Activated CD8-positive, alpha-beta memory T cell treated with anti-CD3 and anti-CD28 coated beads for 36 hours (primary cell): ENCODE data around the gene GOLGB1. TPM values are rescaled to one million over a fixed set of nuclear protein-coding genes. Genes with fewer than 3 reads are reported as not detected.
"Not testable (repeated sequence)": the region's sequence is repeated elsewhere in the genome, so short reads cannot be mapped to it uniquely, and the experiment has no call there.

Source experiments
- CTCF ChIA-PET: fragments of 350-600 bp; sonication (Branson Sonifier 250); formaldehyde crosslinking; loops from one replicate; lab custom pipeline; 2021; ENCODE audit warnings: antibody characterized with exemption; lab: Charles Lee
- POLR2A ChIA-PET: fragments of 350-600 bp; sonication (Branson Sonifier 250); formaldehyde crosslinking; loops from one replicate; lab custom pipeline; 2021; ENCODE audit warnings: antibody characterized with exemption; lab: Charles Lee
- total RNA-seq, 2 experiments: library from RNA; stranded (reverse); gene quantifications; one replicate each; pipeline ENCODE4 v1.2.3, GENCODE V29; 2021

The GOLGB1 gene
- total RNA-seq: 10 to 100 TPM; 13.3 to 15.3 TPM

- ChIA-PET POLR2A (no interaction called here), CTCF (no interaction called here)
These were observed at the start of gene GOLGB1 for GRCh38 chr3:121749276-121750086. Gene GOLGB1, minus strand, starts transcription at chr3:121749741. Its CDS starts 18,770 bp downstream, at chr3:121730971.

DNA sequence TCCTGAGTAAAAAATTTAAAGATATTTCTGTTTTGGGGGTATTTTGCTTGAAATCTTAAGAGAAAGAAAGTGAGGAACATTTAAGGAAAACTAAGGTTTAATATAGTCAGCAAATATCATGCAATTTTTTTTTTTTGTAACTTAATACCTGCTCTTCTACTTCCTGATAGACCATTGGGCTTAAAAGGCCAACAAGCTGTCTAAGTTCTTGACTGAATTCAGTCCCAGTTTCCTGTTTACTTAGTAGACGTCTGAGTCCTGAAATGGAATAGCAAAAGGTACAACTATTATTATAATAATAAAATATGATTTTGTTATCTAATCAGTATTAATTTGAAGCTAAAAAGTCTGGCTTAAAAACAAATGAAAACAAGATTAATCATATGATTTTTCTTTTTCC is 47.4 kb upstream of the GOLGB1 start:
- CTCF ChIA-PET: no interaction called here

DNA sequence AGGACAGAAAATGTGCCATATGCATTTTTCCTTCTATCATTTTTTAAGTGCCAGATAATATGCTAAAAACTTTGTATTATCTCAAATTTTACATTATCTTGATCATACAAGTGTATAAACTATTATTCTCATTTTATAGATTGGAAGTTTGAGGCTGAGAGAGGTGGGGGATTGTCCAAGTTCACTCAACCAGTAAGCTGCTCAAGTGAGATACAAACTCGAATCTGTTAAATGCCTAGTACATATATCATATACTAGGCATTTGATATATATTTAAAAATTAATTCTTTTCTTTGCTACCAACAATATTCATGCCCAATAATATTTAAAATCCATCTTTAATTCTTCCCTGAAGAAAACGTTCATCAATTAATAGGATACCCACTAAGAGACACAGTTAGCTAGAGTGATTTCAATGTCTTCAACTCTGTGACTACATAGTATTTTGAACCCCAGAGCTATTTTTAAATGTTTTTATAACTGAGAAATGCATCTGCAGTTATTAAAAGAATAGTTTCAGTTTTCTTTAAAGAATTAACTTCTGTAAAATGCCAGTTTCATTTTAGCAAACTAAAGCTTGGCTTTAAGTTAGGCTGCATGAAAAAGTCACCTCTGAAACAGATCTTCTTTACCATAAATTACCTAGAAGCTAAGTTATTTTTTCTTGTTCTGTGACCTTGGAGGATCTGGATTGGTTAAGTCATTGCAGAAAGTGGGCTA is 44.9 kb upstream of the GOLGB1 start:
- POLR2A ChIA-PET: no interaction called here
- CTCF ChIA-PET: no interaction called here

More for the DNA sequence above, 47.4 kb upstream of the GOLGB1 start:
- POLR2A ChIA-PET: interaction anchor here (0.6 kb wide), 1 partner anchor 305 kb away, joined by 4 read pairs; no protein-coding TSS in a partner anchor

- POLR2A ChIA-PET: no interaction called here
- CTCF ChIA-PET: no interaction called here
These were observed 43.5 kb upstream of the GOLGB1 start for GRCh38 chr3:121793078-121793477.

GRCh38 chr3:121786485-121786884 is 36.9 kb upstream of the GOLGB1 start:
- ChIA-PET POLR2A (no interaction called here), CTCF (no interaction called here)

GRCh38 chr3:121782784-121783183 is 33.2 kb upstream of the GOLGB1 start:
- CTCF ChIA-PET, POLR2A ChIA-PET: not testable (repeated sequence)

DNA sequence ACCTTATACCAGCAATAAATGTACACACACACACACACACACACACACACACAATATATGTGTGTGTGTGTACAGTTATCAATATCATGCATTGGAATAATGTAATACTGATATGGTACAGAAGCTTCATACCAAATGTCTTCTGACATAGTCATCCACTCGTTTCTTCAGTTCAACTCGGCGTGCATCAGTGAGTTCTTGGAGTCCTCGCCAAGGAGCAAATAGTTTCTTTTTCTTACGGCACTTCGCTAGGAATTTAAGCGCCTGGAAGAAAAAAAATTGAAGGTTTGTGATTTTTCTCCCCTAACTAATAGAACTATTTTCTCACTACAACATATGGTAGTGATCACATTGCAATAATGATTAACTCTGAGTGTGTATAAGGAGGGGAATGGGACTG is 32.1 kb upstream of the GOLGB1 start:
- POLR2A ChIA-PET: no interaction called here
- CTCF ChIA-PET: no interaction called here

DNA sequence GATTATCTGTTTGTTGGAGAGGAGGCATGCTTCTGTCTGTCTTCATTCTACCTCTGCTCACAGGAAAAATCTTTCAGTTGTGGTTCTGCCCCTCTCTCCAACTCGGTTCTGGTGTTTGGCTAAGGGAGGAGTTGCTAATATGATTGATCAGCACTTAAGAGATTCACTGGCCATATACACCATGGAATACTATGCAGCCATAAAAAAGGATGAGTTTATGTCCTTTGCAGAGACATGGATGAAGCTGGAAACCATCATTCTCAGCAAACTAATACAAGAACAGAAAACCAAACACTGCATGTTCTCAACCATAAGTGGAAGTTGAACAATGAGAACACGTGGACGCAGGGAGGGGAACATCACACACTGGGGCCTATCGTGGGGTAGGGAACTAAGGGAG is 25.6 kb upstream of the GOLGB1 start:
- CTCF ChIA-PET: not testable (repeated sequence)

DNA sequence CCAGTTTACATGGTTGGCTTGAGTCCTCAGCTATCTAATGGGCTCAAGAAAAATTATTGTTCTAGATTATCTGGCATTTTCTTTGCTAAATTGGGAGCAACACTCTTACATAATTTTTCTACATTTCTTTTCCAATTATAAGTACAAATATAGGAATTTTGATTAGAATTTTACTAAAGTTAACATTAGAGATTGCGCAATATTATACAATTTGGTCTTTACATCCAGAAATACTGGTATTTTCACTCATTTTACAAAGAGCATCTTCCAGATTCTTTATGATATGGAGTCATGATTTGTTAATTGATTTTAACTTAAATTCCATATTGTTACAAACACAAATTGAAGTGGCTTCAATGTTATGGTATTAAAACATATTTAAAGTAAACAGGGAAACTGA is 19.7 kb upstream of the GOLGB1 start:
- ChIA-PET POLR2A (no interaction called here), CTCF (no interaction called here)

More for the DNA sequence above, 25.6 kb upstream of the GOLGB1 start:
- POLR2A ChIA-PET: not testable (repeated sequence)

DNA sequence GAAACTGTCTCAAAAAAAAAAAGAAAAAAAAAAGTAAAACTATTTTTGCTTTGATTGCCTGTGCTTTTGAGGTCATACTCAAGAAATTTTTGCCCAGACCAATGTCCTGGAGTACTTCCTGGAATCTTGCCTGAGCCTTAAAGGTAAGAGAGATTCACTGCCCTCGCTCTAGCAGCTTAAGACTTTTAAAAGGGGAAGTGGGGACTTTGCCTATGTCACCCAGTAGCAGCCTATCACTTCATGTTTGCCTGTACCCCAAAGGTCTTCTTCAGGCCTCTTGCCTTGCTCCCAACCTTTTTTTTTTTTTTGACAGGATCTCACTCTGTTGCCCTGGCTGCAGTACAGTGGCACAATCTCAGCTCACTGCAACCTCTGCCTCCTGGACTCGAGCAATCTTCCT is 18.9 kb upstream of the GOLGB1 start:
- POLR2A ChIA-PET: no interaction called here

GRCh38 chr3:121759541-121760202 is 10.1 kb upstream of the GOLGB1 start:
- ChIA-PET POLR2A (no interaction called here), CTCF (interaction anchor here (1.5 kb wide), 1 partner anchor 68 kb away, joined by 4 read pairs; no protein-coding TSS in a partner anchor)

More for the DNA sequence above, 18.9 kb upstream of the GOLGB1 start:
- CTCF ChIA-PET: no interaction called here

DNA sequence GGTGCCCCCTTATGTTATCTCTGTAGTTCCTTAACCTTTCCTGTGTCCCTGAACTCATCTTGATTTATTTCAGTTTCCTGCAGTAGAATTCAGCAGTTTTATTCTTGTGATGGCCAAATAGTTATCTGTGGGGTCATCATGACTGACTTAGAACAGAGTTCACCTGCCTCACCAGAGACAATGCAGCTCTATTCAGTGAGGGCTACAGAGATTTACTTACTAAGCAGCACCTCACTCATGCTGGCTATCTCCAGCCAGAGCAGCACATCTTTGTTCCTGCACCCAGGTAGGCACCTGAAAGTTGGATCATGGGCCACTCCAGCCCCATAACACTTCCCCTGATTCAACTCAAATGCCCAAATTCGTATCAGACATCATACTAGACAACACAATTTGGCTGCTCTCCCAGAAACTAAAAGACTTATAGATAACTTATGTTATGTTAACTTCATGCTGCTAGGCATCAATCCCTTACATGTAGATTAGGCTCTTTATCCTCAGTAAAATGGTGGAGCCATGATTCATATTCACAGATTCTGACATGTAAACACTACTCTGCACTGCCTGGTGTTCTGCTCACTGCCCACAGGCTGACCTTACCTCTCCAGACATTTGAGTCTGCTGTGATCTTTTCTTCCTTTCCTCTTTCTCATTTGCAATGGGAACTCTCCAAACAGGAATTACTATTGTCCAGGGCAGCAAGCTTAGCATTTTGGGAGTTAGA is 9.3 kb upstream of the GOLGB1 start:
- ChIA-PET CTCF (interaction anchor here (1.5 kb wide), 1 partner anchor 69 kb away, joined by 4 read pairs; no protein-coding TSS in a partner anchor), POLR2A (no interaction called here)

- ChIA-PET POLR2A (no interaction called here), CTCF (interaction anchor here (1.5 kb wide), 1 partner anchor 70 kb away, joined by 4 read pairs; no protein-coding TSS in a partner anchor)
These were observed 8.4 kb upstream of the GOLGB1 start for GRCh38 chr3:121757812-121758545.

GRCh38 chr3:121757087-121757811 is 7.7 kb upstream of the GOLGB1 start:
- ChIA-PET POLR2A (no interaction called here), CTCF (no interaction called here)

DNA sequence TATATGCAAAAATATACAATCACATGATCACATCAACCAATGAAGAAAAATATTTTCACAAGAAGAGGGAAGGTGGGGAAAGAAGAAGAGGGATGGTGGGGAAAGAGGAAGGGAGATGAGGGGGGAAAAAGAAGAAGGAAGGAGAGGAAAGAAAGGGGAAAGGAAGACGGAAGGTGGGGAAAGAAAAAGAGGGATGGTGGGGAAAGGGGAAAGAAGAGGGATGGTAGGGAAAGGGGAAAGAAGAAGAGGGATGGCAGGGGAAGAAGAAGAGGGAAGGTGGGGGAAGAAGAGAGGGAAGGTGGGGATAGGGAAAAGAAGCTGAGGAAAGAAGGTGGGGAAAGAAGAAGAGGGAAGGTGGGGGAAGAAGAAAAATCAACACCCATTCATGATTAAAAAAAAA is 3.2 kb upstream of the GOLGB1 start:
- POLR2A ChIA-PET: no interaction called here
- CTCF ChIA-PET: no interaction called here

- POLR2A ChIA-PET: no interaction called here
These were observed 2.7 kb upstream of the GOLGB1 start for GRCh38 chr3:121752261-121752660.

DNA sequence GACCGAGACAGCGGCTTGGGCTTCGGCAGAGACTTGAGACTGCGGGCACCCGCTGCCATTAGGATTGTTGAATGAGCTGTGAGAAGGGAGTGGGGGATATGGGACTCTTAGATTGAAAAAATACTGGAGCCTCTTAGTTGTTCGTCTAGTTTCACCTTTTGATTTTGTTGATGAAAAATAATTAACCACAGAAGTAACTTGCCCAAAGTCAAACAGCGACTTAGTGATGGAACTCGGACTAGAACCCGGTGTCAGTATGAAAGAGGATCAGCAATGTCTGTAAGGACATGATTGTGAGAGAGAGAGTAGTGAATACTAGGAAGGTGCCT is 510 bp upstream of the GOLGB1 start:
- POLR2A ChIA-PET: no interaction called here
- CTCF ChIA-PET: no interaction called here

More at GRCh38 chr3:121752261-121752660, 2.7 kb upstream of the GOLGB1 start:
- CTCF ChIA-PET: no interaction called here

DNA sequence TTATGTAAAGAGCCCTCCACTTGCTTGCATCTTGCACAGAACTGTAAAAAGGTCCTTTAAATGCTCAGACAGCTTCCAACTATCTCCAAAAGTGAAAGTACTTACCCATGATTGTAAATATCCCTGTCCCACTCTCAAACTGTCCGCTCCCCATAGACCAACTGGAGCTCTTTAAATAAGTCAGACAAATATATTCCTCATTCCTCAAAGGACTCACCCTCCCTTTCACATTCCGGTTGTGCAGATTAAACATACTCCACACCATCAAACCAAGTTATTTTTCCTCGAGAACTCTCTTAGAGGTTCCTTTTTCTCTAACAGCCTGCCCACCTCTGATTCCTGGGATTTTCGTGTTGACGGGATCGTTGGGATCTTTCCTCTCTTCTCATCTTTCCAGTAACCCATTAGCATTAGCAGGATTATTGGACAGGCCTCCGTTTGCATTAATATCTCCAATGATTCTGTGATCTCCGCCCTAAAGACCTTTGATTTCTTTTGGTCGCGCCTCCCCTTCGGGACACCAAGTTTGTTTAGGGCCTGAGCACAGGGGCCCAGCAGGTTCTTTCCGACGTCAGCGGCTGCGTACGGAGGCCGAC is 763 bp downstream of the GOLGB1 start:
- CTCF ChIA-PET: no interaction called here
- POLR2A ChIA-PET: no interaction called here
